Left lobe of liver (tissue), 2 donors: ENCODE results near the gene FLRT1. TPM values are rescaled to one million over a fixed set of nuclear protein-coding genes. Genes with fewer than 3 reads are reported as not detected.

Experiments
- ATAC-seq: fragments of 200-7000 bp; cut with Tn5 transposase; one replicate; pipeline ENCODE4 v1.9.1; 2020; ENCODE audit warnings: mild to moderate bottlenecking, moderate library complexity
- DNase-seq: peaks from one replicate; pipeline ENCODE4 v3.0.0-alpha.2; 2020; ENCODE audit warnings: low spot score
- total RNA-seq: library from RNA; stranded (reverse); gene quantifications from one replicate; pipeline ENCODE4 v1.2.1, GENCODE V29; 2021
- donor health status: DM: no; HTN: no; CAD: no; lungs with moderate emphysema.
- donor health status: DM: no; HTN: yes; CAD: no.

Gene FLRT1
- total RNA-seq, 1 donor from 2014 or later = not detected

DNA sequence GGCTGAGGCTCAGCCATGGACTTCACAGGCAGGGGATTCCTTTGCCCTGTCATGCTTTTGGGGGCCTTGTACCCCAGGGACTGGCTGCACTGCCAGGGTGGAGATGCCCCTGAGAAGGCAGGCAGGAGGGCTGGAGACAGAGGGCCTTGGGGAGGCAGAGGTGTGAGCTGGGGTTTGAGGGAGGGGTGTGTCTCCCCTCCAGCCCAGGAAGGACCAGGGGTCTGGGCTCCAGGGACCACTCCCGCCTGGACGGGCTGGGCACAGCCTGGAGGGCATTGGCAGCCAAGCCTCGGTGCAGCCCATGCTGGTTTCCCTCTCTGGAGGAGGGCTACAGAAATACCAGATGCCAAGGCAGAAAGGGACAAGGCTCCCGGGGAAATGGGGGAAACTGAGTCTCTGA, 30.0 kb upstream of the FLRT1 start:
- ATAC-seq (no peak), DNase-seq (no peak)

DNA sequence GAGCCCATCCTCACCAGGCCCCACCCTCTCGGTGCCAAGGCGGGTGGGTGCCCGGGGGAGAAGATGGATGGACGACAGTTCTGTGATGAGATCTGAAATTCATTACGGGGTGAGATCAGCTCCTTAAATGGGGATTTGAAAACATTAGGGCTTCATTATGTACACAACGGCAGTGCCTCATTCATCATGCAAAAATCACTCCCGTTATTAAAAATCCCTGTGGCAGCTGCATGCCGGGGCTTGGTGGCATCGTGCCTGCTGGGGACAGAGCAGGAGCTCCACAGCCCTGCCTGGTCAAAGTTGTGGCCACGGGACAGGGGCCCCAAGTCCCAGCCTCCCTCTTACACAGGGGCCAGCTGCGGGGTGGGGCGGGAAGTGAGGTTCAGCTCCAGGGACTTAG, 29.3 kb upstream of the FLRT1 start:
- no peak for DNase-seq
- no peak for ATAC-seq

DNA sequence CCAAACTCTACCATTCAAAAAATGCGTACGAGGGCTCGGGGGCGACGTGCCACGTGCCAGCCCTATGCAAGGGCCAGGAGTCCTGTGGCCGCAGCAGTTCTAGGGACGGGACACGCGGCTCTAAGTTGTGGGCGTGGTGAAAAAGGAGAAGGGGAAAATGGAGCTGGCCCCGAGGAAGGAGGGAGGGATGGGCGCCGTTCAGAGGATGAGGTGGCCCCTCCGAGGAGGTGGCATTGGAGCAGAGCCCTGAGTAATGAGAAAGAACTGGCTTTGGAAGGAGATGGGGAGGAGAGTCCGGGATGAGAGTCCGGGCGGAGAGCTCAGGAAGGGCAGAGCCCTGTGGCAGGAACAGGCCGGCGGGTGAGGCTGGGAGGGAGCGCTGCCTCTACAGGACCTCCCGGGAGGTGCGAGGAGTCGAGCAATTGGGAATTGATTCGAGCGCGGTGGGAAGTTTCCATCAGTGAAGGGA, 28.5 kb upstream of the FLRT1 start:
- no peak for DNase-seq
- ATAC-seq = peak; percentile 18

DNA sequence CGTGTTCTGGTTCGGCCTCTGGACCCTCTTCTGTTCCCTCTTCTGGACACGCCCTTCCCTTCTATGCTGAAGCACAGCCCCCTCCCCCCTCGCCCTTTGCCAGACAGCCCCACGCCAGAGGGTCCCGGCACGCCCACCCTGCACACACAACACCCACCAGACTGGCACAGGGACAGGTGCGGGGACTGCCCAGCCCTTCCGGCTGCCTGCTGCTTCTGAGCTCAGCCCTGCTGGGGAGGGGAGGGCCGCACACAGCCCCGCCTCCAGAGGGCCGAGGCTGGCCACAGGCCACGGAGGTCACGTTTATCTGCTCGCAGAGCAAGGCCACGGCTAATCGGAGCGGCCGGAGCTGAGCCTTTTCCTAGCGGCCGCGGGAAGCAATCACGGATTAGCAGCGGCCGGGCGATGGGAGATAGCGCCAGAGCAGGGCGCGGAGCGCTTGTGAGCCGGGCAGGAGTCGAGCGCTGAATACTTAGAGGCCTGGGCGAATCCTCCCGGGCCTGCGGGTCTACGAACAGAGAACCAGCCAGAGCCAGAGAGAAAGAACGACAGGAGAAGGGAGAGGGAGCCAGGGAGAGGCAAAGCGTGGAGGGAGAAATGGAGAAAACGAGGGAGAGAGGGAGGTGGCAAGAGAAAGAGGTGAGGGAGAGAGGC, 28.0 kb upstream of the FLRT1 start:
- DNase-seq (peak; percentile 91), ATAC-seq (peak; percentile 94)

DNA sequence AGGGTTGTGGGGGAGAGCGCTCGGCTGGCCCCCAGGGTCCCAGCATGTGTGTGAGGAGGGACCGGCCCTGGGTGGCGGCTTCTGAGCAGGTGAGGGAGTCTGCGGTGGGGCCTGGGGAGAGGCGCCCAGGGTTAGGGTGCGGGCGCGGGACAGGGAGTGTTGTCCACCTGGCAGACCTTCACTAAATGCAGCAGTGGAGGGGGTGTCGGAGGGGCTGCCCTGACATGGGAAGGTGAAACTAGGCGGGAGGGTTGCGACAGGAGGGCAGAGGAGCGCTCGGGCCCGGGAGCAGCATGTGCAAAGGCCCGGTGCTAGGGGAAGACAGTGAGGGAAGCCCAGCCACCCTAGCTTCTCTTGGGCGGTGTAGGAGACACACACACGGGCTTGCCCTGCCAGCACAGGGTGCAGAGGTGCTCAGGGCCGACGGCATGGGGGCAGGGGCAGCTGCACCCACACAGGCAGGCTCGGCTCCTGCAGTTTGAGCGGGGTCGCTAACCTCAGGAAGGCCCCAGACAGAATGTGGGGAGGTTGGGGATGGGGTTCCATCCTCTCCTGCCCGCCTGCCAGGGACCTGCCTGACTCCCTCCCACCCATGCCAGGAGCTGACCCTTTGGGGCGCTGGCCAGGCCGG, 27.3 kb upstream of the FLRT1 start:
- ATAC-seq (no peak), DNase-seq (no peak)

DNA sequence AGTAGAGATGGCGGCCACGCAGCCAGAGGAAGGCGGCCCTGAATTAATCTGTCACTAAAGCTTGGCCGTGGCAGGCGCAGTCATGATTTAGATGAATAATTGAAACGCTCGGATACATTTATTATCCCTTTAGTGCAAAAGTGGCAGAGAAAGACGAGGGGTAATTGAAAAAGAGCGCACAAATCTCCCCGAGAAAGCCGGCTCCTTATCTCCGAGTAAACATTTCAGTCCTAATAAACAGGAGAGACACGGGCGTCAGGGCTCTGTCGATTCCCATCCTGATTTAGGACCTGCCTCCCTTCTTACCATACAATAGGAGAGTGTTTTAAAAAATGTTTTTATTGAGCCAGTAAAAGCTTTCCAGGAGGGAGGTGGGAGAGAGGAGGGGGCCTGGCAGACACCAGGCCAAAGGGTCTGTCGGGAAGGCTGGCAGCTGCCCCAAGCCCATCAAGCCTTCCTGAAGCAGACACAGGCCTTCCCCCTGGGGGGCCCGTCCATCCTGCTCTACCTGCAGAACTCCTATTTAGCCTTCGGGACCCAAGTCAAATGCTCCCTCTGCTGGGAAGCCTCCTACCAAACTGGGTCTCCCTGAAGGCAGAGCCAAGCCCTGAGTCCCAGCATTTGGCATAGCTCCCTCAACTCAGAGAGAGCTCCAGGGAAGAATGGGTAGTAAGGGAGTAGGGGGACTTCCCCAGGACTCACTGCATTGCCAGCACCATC, 26.7 kb upstream of the FLRT1 start:
- ATAC-seq = no peak
- no peak for DNase-seq

DNA sequence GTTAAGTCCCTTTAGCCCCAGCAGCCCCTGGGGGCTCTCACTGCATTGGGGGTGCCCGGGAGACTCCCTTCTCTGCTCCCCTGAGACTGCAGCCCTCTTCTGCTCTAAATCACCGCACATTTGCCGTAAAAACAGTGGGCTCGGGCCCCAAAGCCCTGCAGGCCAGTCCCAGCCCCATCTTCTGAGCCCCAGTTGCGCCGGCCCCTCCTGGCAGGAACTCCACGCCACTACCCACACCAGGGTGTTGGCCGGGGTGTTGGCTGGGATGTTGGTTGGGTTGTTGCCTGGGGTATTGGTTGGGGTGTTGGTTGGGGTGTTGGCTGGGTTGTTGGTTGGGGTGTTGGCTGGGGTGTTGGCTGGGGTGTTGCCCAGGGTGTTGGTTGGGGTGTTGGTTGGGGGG, 26.0 kb upstream of the FLRT1 start:
- DNase-seq (no peak), ATAC-seq (no peak)

DNA sequence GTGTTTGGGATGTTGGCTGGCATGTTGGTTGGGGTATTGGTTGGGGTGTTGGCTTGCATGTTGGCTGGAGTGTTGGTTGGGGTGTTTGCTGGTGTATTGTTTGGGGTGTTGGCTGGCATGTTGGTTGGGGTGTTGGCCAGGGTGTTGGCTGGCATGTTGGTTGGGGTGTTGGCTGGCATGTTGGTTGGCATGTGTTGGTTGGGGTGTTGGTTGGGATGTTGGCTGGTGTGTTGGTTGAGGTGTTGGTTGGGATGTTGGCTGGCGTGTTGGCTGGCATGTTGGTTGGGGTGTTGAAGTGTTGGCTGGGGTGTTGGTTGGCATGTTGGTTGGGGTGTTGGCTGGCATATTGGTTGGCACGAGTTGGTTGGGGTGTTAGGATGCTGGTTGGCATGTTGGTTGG, 24.9 kb upstream of the FLRT1 start:
- DNase-seq = no peak
- no peak for ATAC-seq

DNA sequence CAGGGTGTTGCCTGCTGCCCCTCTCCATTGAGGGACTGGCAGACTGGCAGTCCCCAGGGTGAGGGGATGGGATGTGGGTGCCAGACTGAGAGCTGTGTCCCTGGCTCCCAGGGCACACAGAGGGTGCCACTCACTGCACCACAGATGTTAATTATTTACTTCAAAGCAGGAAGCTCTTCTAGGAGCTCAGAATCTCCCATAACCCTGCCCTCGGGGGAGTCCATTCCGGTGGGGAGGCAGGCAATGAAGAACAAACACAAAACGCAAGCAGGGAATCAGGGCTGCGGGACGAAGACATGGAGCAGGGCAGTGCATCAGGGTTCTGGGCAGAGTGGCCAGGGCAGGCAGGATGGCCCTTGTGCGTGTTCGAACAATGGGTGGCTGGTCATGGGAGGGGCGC, 24.4 kb upstream of the FLRT1 start:
- ATAC-seq = no peak

DNA sequence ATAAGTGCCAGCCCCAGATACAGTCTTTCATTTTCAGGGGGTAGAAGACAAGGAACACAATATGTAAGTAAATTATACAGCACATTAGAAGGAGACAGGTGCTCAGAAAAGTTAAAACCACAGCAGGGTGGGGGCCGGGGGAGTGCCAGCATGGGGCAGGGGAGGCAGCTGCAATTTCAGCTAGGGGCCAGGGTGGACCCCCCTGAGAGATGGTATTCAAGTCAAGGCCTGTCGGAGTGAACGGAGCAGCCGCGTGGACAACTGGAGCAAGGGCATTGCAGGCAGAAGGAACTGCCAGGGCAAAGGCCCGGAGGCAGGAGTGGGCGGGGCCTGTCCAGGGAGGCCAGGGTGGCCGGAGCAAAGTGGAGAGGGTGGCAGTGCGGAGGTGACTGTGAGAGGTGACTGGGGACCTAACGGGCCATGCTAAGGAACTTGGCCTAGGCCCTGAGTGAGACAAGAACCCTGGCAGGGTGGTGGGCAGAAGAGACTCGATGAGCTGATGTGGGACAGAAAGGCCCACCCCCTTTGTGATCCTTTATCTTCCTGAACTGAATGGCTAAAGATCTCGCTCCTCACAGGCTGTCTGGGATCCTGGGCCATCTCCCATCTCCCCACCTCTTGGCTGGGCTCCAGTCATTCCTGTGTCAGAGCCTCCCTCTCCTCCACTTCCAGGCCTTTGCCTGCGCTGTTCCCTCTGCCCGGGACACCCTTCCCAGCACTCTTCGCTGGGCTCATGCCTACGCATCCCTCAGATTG, 22.4 kb upstream of the FLRT1 start:
- ATAC-seq (peak; percentile 28), DNase-seq (no peak)

More for the DNA sequence above, 24.4 kb upstream of the FLRT1 start:
- DNase-seq = no peak

DNA sequence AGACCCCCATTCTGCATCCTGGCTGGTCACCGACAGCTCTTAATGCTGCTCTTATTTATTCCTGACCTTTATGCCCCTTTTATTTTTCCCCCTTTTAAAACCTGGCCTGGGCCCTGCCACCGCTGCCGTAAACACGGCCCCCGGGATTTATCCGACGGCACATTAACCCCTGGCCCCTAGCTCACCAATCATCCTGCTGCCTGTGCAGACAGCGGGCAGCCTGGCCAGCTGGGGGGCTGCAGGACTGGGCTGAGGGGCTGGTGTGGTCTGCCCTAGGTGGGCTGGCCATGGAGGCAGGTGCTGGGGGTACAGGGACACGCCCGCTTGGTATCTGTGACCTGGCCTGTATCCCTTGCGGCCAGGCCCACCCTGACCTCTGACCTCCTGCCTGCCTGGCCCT, 21.4 kb upstream of the FLRT1 start:
- no peak for ATAC-seq
- DNase-seq = no peak

DNA sequence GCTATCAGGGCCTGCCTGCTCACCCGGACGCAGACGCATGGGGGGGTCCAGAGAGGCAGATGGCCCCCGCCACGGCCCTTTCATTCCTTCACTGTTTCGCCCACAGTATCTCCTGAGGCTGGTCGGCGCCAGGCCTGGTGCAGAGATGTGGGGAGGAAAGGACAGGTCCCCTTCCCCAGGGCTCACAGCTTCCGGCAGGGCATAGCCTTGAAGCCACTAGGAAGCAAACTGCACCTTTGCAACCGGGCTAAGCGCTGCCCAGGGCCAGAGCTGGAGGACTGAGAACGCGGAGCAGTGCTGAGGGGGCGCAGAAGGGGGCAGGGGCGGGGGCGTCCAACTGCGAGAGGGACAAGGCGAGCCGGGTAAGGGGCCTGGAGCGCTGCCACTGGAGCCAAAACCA, 20.2 kb upstream of the FLRT1 start:
- ATAC-seq (no peak), DNase-seq (no peak)

DNA sequence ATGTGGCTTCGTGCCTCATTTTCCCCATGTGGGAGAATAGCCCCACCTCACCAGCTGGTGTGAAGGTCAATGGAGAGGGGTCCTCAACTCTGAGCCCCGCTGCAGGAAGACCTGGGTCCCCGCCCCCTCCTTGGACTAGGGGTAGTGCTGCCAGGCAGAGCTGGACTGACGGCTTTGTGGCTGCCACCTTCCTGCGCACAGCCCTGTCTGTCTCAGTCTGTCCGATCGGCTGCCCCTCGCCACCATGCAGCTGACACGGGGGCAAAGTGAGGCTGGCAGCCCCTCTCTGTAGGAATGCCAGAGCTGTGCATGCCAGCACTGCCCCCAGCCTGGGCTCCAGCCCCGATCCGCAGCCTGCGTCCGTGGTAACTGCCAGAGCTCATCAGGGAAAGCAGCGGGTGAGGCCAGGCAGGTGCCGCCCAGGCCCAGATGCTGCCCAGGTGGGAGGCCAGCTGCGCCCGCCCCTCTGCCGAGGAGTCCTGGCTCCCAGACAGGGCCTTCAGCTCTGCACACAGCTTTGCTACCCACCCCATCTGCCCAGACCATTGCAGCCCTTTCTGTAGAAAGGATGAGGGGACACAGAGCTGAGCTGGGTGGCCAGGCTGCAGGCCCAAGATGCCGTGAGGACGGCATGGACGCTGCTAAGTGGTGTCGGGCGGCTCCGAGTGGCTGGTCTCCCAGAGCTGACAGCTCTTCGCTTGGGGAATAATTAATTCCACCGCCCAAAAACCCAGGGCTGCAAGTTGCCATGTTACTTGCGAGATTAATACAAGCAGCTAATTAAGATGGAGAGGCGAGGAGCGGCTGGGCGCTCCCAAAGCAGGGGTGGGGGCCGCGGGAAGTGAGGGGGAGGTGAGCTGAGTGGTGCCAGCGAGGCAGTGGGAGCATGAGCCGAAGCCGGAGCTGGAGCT, 19.5 kb upstream of the FLRT1 start:
- DNase-seq = no peak

DNA sequence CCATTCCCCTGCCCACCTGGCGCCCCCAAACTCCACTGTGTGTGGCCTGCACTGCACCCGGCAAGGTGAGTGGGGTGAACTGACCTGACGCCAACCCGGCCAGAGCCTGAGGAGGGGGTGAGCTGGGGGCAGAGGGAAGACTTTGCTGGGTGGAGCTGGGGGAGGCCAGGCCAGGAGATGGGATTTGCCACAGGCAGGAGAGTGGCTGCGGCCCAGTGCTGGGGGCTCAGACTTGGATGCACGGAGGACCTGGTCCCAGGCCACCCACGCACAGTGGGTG, 17.8 kb upstream of the FLRT1 start:
- no peak for ATAC-seq
- no peak for DNase-seq

More for the DNA sequence above, 19.5 kb upstream of the FLRT1 start:
- ATAC-seq = no peak

DNA sequence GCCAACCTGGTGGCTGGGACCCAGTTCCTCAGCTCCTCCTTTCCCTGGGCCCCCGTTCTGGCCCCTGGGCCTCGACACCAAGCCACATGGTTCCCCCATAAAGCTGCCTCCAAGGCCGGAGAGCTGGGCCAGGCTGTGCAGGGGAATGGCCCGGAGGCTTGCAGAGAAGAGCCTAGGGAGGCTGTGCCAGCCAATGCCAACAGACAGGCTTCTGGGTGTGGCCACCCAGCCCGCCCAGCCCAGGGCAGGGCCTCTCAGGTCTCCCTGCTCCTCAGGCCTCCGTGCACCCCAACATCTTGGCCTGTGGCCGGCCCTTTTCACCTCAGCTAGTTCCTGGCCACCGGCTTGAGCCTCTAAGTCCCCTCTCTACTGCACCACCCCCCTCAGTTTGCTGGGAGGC, 17.4 kb upstream of the FLRT1 start:
- peak; percentile 10 for ATAC-seq
- no peak for DNase-seq

DNA sequence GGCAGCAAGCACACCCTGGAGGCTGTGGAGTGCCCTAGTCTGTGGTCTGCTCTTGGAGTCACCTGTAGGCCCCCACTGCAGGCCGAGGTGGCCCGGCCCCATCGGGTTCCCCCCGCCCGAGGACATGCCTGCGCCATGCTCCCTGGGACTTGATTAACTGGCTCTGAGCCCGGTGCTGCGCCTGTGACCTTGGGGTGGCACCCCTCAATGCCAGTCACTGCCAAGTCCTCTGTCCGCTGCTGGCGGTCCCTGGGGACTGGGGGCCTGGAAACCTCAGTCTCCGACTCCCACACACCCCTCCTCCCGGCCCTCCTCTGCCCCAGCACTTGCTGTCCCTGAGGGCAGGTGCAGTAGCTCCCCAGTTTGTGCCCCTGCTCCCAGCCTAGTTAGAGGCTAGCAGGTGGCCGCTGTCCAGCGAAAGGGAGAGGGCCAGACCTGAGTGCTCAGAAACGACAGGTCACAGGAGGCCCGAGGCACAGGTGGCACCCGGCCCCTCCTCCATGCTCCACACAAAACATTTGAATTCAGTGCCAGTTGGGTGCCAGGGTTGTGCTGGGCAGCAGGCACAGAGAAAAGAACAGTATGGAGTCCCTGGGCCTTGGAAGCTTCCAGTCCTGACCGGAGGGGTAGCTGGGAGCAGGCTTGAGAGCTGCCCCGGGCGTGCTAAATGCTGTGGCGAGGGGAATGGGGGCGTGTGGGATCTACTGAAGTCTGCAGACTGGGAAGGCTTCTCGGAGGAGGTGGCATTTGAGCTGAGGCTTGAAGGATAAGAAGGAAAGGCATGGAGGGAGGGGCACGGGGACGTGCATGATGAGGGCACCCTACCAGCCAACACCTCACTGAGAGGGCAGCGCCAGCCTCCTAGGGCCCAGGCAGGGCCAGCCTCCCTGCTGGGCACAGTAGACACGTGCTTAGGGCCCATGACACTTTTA, 16.4 kb upstream of the FLRT1 start:
- ATAC-seq (no peak), DNase-seq (no peak)

DNA sequence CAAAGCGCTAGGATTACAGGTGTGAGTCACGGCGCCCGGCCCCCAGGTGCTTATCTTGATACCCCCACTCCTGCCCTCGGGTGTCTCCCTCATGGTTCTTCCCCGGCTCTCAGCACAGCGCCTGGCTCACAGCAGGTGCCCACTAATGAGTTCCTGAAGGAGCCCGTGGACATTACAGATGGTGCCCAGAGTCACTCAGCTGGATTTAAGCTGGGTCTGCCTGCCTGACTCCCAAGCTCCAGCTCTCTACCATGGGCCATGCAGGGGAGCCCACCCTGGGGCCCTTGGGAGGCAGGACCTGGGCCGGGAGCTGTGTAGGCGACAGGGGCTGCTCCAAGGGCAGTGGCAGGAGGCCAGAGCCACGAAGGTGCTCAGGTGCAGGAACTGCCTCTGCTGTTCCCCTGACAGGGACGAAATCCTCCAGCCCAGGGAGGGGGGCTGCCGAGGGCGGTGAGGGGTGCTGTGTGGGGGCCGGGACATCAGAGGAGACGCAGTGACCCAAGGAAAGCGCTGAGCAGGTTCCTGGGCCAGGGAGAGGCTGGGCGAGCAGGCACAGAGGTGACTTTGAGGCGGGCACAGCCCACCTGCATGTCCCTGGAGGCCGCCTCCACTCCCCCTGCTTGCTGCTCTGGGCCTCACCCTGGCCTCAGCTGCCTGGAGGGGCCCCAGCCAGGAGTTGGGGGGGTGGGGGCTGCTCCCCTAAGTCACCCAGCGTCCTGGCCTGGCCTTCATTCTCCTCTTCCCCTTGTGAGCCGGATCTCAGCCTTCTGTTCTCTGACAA, 14.6 kb upstream of the FLRT1 start:
- no peak for ATAC-seq
- DNase-seq = no peak

DNA sequence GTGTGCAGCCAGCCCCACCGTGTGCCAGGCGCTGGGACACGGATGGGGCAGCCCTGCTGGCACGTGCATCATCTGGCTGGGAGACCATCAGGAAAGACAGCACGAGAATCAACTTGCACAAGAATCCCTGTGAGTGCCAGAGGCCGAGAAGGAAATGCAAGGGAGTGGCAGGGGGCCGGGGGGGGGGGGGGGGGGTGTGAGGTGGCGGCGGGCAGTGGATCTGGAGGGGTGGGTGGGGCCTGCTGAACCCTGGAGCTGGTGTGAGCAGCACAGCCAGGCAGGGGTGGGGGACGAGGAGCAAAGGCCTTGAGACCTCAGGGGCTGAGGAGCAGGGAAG, 14.0 kb upstream of the FLRT1 start:
- no peak for ATAC-seq
- no peak for DNase-seq
